Measurements from ENCODE around the gene DLGAP4.
"Not testable (repeated sequence)": the region's sequence is repeated elsewhere in the genome, so short reads cannot be mapped to it uniquely, and the experiment has no call there.

DLGAP4 gene

DNA sequence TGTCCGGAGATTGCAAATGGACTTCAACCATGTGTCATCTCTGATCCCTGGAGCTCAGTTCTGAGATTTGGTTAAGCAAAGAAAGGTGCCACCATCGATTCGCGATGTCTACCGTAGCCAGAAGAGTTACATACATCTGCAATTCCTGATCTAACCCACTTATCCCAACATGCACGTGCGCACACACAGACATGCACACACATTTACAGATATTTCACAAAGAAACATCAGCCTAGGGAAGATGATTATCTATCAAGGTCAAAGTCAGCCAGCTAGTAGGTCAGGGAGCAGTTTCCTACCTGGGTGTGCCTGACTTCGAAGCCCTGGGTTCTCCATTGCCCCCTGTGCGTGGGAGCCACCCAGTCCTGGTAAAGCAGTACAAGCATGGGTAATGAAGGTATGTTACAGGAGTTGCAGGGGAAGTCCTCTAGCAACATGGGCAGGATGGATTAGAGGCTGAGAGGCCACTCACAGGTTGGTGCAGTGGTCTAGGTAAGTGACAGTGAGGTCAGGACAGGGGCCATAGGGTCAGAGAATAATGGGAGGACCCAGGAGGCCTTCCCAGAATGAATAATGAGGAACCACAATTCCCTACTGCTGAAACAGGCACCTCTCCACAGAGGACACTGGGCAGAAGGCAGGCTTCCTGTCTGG lies 150.0 kb downstream of the DLGAP4 start:
- no peak for DNase-seq (ENCODE audit: low read depth)

DNA sequence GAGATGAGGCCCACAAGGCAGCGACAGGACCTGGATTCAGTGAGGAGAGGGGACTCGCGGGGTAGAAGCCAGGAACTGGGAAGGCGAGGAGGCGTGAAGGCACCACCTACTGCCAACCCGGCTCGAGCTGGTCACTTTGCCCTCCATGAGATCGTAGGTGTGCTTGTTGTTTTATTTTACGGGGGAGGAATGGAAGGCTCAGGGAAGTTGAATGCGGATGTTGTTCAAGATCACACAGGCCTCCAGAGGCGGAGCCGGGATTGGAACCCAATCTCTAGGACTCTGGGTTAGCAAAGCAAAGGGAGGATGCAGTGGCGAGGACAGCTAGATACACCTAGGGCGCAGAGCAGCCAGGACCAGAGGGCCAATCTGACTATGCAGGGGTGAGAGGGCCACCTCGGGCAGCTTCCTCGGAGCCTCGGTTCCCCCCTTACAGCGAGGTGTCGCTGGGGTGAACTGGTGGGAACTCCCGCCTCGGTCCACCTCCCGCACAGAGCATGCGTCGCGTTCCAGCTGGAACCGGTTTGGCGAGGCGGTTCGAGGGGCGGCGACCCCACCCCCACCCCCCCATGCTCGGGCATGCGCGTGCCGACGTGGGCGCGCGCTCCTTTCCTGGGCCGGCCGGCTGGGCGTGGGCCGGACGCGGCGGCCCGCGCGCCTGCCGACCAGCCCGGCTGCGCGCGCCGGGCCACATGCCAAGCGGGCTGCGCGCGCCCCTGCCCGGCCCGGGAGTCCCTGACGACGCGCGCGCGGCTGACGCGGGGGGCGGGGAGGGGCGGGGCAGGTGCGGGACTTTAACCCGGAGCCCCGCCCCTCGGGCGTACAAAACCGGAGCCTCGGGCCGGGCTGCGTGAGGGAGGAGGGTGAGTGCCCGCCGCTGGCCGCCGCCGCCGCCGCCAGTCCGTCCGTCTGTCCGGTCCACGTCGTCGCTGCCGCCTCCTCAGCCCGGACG lies 154.8 kb downstream of the DLGAP4 start:
- DNase-seq (ENCODE audit: low read depth): peak; percentile 92

DNA sequence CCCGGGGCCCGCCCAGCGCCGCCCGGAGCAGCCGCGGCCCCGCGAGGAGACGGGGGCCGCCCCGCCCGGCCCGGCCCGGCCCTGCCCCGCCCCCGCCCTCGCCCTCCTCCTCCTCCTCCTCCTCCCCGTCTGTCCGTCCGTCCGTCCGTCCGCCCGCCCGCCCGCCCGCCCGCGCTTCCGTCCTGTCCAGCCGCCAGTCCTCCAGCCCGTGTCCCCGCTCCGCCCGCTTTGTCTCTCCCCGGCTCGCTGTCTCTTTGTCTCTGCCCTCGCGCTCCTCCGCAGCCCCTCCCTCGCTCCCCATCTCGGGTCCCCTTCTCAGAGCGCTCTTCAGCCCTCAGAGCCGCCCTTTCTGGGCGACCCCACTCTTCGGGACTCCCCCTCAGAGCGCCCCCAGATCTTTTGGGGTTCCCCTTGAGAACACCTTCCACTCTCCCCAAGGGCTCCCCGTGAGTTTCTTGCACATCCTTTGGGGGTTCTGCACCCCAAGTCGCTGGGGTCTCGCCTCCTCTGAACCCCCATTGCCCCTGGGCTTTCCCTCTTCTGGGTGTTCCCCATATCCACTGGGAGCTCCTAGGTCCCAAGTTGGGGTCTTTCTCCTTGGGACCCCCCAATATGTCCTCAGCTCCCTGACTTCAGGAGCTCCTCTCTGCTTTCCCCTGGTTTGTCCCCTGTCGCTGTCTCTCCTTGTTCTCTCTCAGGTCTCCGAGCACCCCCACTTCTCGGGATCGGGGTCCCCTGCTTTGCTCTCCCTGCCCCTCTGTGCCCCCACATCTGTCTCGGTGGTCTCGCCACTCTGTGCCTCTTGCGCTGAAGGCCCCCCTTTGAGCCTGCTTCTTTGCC lies 155.7 kb downstream of the DLGAP4 start:
- peak; percentile 24 for DNase-seq (ENCODE audit: low read depth)

DNA sequence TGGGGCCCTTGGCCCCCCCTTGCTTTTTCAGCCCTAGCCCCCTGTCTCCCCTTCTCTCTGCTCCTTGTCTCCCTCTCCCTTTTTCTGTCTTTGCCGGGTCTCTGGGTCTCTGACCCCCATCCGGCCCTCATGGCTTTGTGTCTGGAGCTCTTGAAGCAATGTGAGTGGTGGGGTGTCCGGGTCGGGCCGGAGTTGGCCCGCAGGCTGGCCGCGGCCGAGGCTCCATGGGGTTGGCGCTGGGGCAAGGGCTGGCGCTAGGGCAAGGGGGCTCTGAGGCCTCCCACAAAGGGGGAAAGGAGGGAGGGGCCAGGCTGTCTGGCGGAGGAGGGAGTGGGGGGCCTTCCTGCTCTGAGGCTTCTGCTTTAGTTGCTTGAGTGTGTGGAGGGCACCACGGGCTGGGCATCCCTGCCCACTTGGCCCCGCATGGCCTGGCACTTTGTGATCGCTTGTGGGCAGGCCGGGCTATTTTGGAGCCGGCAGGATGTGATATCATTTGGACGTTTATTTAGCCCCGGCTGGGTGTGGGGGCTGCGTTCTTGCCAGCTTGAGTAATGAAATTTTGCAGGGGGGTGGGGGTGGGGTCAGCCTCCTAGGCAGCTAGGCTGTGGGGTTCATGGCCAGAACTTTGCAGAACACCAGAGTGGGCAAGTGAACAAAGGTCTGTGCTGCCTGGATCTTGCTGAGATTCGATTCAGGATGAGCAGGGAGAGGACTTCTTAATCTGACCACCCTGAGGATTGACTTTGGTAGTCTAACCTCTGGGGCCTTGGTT lies 156.5 kb downstream of the DLGAP4 start:
- no peak for DNase-seq (ENCODE audit: low read depth)

DNA sequence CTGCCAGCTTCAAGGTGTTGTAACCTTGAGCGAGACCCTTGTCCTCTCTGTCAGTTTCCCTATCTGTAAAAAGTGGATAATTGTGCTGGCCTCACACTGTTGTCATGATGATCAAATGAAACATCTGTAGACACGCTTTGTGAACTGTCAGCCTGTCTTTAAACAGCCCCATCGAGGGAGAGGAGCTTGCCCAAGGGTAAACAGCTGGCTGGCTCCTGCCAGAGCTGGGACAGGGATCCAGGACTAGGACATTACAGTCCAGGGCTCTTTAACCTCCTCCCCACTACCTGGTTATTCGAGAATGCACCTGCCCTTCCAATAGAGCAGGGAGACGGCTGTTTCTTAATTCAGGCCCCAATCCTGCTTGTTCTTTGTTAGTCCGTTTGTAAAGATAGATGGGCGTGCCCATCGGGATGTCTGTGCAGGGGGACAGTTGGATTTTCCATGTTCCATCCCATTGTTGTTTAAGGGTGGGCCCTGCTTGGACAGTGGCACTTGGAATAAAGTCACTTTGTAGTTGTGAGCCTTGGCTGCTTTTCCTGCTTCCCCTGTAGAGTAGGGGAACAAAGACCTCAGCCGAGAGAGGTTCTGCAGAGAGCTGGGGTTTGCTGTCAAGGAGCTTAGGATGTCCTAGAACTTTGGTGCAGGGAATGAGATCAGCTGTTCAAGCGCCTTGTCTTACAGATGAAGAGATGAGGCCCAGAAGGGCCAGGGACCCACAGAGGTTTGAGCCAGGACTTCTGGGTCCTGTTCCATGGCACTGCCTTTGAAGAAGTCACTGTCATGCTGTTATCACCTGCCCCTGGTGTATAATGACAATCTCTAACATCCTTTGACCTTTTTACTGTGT lies 157.3 kb downstream of the DLGAP4 start:
- no peak for DNase-seq (ENCODE audit: low read depth)

DNA sequence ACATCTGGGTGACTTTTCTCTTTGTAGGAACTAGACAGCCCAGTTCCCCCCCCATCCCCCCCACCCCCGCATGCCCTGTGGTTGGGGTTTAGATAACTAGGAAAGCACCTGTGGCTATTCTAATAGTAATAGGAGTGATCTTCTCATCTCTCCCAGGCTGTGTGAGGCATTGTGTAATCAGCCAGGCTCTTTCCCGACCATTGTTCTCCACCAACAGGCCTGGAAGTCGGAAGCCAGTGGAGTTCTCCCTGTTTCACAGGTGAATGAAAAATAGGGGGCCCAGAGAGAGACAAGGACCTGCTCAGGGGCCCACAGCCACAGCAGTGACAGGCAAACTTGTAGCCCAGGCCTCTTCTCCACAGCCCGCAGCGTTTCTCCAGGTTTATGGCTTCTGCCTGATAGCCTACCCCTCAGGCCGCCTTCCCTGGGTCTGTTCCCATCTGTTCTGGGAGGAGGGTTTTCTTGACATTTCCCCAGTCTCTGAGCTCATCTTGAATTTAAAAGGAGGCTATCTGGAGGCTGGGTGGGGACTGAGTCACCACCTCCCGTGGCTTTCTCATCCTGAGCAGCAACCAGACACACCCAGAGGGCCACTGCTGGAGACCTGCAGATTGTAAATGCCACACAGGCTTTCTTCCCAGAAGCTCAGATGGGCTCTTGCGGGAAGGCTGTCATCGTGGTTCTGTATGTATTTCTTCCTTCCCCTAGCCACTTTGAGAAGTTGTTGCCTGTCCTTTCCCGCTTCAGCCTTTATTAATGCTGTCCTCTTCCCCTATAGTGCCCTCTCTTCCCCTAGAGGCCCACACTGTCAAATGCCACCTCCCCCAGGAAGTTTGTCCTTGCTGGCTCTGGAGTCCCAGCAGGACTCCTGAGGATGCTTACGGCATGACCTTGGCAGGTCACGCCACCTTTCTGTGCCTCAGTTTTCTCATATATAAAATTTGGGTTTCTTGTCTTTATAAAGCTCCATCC lies 159.3 kb downstream of the DLGAP4 start:
- DNase-seq (ENCODE audit: low read depth): peak; percentile 20

DNA sequence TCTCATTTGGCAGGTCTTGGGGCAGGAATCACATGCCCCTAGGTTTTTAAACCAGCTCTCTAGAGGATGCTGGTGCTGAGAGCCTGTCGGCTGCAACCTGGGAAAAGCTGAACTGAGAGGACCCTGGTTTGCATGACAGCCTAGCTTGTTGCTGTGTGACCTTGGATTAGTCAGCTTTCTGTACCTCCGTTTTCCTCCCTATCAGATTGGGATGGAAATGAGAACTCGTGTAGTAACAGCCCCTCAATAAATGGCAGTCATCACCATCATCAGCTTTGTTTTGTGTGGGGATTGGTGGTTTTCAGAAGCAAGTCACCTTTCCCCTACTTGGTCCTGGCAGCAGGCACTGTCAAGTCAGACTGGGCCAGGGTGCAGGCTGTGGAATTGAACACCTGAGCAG lies 159.9 kb downstream of the DLGAP4 start:
- DNase-seq (ENCODE audit: low read depth): no peak

DNA sequence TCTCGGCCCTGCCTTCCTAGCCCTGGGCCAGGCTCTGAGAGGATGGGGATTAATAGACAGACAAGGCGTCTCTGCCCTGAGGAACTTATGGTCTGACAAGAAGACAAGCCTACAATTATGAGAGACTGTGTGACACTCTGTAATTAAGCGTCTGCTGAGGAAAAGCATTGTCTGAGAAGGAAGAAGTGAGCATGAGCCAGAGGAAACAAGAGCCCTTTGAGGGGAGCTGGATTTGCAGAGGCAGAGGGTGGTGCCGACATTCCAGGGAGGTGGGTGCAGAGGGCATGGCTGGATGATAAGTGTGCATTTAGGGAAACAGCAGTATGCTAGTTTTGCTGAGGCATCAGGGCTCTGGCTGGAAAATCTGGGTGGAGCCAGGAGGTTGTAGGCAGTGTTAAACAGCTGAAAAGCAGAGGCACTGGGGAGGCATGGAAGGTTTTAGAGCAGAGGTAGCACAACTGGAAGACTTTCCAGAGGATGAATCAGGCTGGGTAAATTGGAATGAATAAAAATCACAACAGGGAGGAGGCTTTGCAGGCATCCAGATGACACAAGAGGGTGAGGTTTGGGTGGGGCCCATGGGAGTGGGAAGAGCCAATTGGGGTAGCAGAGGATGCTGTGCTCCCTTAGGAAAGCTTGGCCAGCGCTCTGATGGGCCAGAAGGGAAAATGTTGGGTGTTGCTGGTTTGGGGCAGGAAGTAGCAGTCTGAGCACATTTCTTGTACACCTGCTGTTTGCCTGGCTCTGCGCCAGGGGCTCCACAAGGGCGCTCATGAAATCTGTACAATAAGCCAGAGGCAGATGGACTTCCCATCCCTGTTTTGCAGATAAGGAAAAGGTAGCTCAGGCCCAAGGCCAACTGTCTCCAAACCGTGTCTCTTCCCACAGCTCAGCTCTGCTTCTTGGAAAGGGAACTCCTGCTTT lies 161.2 kb downstream of the DLGAP4 start:
- peak; percentile 51 for DNase-seq (ENCODE audit: low read depth)

DNA sequence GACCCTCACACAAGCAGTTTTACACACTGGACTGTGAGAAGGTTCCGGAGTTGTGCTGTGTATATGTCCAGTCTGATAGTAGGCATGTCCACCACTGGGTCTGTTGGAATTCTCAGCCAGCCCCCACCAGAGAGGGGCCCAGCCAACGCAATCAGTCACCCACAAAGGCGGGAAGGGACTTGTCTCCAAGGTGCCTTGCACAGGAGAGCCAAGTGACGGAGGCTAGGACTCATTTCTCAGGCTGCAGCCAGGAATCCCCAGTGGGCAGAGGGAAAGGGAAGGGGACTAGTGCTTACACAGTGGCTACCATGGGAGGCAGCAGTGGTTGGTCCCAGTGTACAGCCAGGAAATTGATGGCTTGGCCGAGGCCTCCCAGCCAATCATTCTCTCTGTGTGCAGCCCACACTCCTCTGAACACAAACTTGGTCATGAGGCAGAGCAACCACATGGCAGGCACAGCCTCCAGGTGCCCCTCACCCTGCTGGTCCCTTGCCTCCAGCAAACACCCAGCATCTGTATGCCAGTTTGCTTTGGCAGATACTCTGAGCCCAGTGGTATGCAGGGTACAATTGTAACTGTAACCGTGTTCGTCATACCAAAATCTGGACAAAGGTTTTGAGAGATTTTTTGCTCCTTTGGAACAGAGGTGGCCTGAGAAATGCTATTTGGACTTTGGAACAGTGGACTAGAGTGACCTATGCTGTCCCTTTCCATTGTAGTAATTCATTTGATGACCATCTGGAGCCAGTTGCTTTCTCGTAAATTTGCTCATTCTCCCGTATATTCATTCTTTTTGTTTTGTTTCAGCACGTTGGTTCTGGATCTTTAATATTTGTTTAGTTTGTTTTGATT lies 162.2 kb downstream of the DLGAP4 start:
- no peak for DNase-seq (ENCODE audit: low read depth)

DNA sequence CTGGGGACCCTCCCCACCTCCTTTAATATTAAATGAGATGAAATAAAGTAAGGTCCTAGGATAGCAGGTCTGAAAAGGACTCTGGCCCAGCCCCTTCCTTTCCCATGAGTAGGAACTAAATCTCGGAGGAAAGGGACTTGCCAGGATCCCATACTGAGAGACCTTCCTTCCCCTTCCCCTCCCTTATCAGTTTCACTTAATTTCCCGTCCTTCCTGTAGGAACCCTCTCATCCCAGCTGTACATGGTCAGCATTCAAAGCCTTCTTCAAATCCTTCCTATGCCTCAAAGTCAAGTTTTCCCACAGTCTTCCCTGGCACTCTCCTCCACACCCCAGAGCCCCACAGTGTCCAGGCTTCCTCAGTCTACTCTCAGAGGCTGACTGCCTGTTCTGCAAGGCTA lies 163.8 kb downstream of the DLGAP4 start:
- no peak for DNase-seq (ENCODE audit: low read depth)

DNA sequence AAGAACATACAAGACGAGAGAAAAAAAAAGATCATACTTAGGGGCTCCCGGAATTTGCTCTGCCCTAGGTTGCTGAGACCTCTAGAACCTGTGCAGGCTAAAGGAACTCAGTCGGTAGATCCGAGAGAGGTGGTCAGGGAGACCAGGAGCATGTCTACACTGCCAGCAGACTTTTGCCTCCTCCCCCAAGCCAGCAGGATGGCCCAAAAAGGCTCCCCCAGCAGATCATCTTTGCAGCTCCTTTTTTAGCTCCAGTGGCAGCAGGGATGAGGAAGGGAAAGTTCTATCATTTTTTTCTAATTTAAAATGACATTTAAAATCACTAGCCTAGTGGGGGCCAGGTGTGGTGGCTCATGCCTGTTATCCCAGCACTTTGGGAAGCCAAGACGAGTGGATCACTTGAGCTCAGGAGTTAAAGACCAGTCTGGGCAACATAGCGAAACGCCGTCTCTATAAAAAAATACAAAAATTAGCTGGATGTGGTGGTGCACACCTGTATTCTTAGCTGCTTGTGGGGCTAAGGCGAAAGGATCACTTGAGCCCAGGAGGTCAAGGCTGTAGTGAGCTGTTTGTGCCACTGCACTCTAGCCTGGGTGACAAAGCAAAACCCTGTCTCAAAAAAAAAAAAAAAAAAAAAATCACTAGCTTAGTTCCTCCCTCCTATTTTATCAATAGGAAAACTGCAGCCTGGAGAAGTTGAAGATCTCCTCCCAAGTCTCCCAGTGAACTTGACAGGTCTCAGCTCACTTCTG lies 165.9 kb downstream of the DLGAP4 start:
- no peak for DNase-seq (ENCODE audit: low read depth)

DNA sequence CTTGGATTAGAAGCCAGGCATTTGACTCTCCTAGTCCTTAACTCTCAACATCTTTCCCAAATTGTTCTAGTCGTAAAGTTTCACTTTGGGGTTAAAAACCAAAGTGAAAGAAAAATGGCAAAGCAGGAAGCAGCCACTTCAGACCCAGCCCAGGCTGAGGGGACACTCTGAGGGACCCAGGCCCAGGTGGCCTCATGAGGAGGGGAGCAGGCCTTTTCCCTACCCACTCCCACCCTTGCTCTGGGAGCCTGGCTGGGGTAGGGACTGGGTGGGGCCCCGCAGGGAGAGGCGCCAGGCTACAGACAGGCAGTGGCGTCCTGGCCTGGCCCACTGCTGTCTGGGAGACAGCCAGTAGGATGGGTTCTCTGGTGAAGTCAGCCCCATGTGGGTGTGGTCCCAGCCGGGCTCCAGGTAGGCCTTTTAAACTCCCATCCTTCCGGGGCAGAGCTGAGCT lies 166.5 kb downstream of the DLGAP4 start:
- DNase-seq (ENCODE audit: low read depth): no peak

DNA sequence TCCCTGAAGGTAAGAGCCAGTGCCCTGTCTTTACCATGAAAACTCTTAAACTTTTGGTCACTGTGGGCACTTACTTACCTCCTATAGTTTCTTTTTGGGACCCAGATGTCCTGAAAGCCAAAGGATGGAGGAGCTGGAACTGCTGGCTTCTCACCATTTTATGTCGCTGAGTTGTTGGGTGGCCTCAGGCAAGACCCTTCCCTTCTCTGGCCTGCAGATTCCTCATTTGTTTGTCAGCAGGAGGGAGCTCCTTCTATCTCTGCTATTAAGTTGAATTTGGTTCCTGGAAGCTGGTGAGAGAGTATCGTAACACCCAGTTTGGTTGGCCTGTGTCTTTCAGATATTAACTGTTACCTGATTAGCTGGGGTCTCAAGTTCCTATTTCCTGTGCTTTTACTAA lies 167.0 kb downstream of the DLGAP4 start:
- no peak for DNase-seq (ENCODE audit: low read depth)

DNA sequence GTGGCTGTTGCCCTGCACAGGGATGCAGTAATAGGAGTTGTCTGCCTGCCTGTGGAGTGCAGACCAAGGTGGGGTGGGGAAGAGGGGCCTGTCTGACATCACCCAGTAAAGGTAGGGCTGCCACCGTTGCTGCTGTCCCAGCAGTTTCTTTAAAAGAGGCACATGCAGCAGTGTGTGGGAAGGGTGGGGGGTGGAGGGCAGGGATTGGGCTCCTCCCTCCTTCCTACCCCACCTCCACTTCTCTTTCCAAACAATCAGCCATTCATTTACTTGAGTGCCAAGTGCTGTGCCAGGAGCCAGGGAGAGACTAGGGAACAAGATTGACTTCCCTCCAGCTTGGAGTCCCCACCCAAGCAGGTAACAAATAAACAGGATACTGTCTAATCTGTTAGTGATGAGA lies 168.4 kb downstream of the DLGAP4 start:
- no peak for DNase-seq (ENCODE audit: low read depth)

DNA sequence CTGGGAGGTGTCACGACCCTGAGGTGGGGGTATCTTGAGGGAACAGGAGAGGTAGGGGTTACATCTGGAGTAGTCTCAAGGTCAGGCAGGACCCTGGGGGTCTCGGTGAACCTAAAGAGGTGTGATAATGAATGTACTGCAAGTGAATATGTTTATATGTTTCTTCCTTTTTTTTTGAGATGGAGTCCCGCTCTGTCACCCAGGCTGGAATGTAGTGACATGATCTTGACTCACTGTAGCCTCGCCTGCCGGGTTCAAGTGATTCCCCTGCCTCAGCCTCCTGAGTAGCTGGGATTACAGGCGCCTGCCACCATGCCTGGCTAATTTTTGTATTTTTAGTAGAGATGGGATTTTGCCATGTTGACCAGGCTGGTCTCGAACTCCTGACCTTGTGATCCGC lies 168.9 kb downstream of the DLGAP4 start:
- not testable (repeated sequence) for DNase-seq (ENCODE audit: low read depth)

DNA sequence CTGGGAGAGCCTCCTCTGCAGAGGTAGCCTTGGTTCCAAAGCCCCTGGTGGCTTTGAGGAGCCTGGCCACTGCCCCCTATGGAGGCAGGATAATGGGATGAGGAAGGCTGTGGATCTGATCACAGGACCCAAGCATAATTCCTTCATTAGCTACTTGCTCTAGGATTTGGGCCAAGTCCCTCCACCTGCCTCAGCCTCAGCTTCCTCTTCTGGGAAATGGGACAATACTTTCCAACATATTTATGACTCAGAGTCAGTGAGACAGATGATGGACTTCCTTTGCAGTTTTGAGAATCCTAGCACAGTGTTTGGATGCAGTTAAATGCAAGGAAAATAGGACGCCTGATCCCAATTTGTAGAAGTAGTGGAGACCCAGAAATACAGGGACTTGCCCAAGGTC lies 171.3 kb downstream of the DLGAP4 start:
- no peak for DNase-seq (ENCODE audit: low read depth)
